Epithelial cell of proximal tubule (primary cell): Measurements from ENCODE around the gene HERC3. TPM values are rescaled to one million over a fixed set of nuclear protein-coding genes. Genes with fewer than 3 reads are reported as not detected.

ENCODE experiments used
- DNase-seq: peaks from one replicate; pipeline ENCODE4 v3.0.0-alpha.2; 2011; ENCODE audit warnings: low read depth
- H3K4me3 ChIP-seq: 2 replicates; pipeline ENCODE4 v1.5.1; 2011; ENCODE audit warnings: low read depth, mild to moderate bottlenecking, low read length
- CTCF ChIP-seq: conservative IDR thresholded peaks from 2 replicates; pipeline ENCODE4 v1.5.1; 2012; ENCODE audit warnings: low read depth, mild to moderate bottlenecking, low read length
- total RNA-seq: library from RNA; depleted of rRNA; stranded (reverse); fragments of >200 nt; gene quantifications from 2 replicates; pipeline ENCODE4 v1.2.3, GENCODE V29; 2015

Gene HERC3
- total RNA-seq, 1 donor from 2014 or later = 14.0 TPM

DNA sequence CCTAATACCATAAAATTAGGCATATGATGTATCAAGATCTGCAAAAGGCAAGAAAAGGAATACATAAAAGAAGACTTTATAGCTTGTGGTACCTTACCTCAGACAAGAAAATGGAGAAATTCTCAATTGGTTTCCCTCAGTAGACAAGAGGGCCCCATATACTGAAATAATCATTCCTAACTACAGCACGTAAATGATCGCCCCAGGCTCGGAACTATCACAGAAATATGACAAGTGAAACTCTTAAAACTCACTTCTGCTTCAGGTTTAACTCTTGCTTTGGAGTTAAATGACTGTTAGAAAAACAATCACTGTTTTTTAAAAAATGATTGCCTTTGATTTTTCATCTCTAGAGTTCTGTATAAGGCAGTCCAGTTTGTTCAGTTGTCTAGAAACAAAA is 144.0 kb downstream of the HERC3 start:
- no peak for TF ChIP-seq CTCF
- H3K4me3 ChIP-seq = peak overlapping the region; percentile 9
- no peak for DNase-seq

GRCh38 chr4:88737307-88737941 is 145.1 kb downstream of the HERC3 start:
- peak overlapping the region; percentile 51 for H3K4me3 ChIP-seq
- peak; percentile 93 for DNase-seq
- TF ChIP-seq CTCF = no peak

DNA sequence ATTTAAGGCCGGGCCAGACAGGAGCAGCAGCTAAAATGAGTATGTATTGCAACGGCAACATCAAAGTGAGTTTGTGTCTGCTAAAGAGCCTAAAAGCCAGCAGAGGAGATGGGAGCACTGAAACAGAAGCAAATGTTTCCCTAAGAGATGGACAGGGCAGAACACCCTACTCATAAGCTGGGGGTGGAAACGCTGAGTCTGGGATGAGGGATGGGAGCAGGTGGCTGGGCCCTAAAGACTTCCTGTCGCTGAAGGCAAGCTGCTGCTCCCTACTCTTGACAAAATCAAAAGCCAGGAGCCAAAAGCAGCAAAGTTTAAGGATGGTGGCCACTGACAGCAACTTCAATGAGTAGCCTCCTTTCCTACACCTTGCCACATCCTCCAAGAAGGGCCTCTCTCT is 145.9 kb downstream of the HERC3 start:
- TF ChIP-seq CTCF = no peak
- no peak for DNase-seq
- H3K4me3 ChIP-seq = no peak overlapping the region

GRCh38 chr4:88742561-88742960 is 150.3 kb downstream of the HERC3 start:
- no peak for DNase-seq
- no peak for TF ChIP-seq CTCF
- H3K4me3 ChIP-seq = no peak overlapping the region

- TF ChIP-seq CTCF = no peak
- H3K4me3 ChIP-seq = no peak overlapping the region
- no peak for DNase-seq
These were observed 151.4 kb downstream of the HERC3 start for GRCh38 chr4:88743696-88744095.

DNA sequence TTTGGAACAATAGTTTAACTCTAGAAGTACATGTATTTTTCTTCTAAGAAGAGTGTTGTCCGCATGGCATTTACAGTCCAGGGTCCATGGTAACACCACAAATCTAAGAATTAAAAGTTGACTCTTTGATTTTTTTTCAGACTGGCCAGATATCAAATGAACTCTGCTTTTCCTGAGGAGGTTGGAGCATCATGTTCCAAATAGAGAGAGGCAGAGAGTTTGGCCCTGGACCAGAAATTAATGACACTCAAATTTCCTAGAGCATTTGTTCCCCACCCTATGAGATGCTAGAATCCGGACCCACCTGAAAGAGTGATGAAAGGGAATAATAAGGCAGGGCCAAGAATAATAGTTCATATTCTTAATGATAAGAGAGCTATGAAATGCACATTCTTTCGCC is 152.3 kb downstream of the HERC3 start:
- H3K4me3 ChIP-seq = no peak overlapping the region
- TF ChIP-seq CTCF = no peak
- no peak for DNase-seq

- no peak for DNase-seq
- no peak overlapping the region for H3K4me3 ChIP-seq
- no peak for TF ChIP-seq CTCF
These were observed 152.9 kb downstream of the HERC3 start for GRCh38 chr4:88745175-88745574.
